A673 (cell line): ENCODE measurements around the gene INKA1.

ENCODE experiments used
- EZH2 ChIP-seq: fragments of 200-600 bp; sonication (generic); IDR thresholded peaks from 2 replicates; pipeline ENCODE4 v1.6.1; 2017; ENCODE audit warnings: borderline replicate concordance, low read depth, mild to moderate bottlenecking, mixed read lengths, antibody characterized with exemption, low read length; ENCODE audit not compliant: poor library complexity, severe bottlenecking
- TF ChIP-seq, protein P1 (sequence below): fragments of 300-800, 200-600 bp; sonication (generic); conservative IDR thresholded peaks from 2 replicates; pipeline ENCODE4 v1.5.1; 2017; ENCODE audit warnings: low read depth, mild to moderate bottlenecking, antibody characterized with exemption, low read length, moderate library complexity, mixed read lengths

DNA sequence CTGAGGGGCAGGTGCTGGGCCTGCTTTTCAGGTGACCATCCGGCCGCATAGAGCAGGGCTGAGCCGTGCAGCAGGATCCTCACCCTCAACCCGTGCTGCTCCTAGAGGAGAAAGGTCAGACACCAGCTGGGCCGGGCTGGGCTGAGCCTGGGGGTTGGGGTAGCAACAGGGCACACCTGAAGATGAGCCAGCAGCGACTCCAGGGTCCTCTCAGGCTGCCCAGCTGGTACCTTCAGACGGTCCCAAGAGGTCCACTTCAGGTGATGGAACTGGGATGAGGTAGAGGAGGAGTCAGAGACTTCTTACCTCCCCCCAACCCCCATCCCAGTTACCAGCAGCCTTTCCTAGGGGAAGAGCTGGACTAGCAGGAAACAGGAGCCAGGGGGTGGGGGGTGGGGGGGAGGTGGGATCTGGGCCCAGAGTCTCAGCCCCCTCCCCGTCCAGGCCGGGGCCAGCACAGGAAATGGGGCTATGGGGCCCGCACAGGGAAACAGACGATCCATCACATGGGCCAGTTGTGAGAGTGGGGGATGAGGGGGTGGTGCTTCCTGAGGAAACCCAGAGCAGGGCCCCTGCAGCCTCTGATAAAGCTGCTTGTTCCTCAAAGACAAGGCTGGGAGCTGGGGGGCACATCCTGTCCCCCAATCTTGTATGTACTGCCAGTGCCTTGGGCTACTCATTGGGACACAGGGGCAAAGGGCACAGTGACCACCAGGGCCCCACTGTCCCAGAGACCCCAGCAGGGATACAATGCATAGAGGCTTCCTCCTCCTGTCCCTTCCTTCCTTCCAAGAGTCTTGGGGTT, 3.0 kb downstream of the INKA1 start:
- no peak for TF ChIP-seq EZH2
- TF ChIP-seq, protein P1, sequence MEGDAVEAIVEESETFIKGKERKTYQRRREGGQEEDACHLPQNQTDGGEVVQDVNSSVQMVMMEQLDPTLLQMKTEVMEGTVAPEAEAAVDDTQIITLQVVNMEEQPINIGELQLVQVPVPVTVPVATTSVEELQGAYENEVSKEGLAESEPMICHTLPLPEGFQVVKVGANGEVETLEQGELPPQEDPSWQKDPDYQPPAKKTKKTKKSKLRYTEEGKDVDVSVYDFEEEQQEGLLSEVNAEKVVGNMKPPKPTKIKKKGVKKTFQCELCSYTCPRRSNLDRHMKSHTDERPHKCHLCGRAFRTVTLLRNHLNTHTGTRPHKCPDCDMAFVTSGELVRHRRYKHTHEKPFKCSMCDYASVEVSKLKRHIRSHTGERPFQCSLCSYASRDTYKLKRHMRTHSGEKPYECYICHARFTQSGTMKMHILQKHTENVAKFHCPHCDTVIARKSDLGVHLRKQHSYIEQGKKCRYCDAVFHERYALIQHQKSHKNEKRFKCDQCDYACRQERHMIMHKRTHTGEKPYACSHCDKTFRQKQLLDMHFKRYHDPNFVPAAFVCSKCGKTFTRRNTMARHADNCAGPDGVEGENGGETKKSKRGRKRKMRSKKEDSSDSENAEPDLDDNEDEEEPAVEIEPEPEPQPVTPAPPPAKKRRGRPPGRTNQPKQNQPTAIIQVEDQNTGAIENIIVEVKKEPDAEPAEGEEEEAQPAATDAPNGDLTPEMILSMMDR = no peak
